Testis (tissue), 3 donors: ENCODE results near the gene GNAO1. TPM values are rescaled to one million over a fixed set of nuclear protein-coding genes. Genes with fewer than 3 reads are reported as not detected.

Experiments
- DNase-seq: peaks from one replicate; pipeline ENCODE4 v3.0.0-alpha.2; 2019
- H3K27ac ChIP-seq, 2 donors: fragments of 200-600 bp; sonication (generic); one replicate each; pipeline ENCODE4 v1.5.1; 2019
- H3K27me3 ChIP-seq: fragments of 200-600 bp; sonication (generic); one replicate; pipeline ENCODE4 v1.5.1; 2019
- H3K36me3 ChIP-seq: fragments of 200-600 bp; sonication (generic); one replicate; pipeline ENCODE4 v1.5.1; 2017; ENCODE audit warnings: low read depth; ENCODE audit errors: missing control alignments
- H3K4me1 ChIP-seq: fragments of 200-600 bp; sonication (generic); one replicate; pipeline ENCODE4 v1.5.1; 2019
- H3K4me3 ChIP-seq, 2 donors: fragments of 200-600 bp; sonication (generic); one replicate each; pipeline ENCODE4 v1.5.1; 2017 to 2019
- H3K9me3 ChIP-seq: fragments of 200-600 bp; sonication (generic); one replicate; pipeline ENCODE4 v1.5.1; 2017
- POLR2A ChIP-seq: fragments of 450-650 bp; IDR thresholded peaks from one replicate; pipeline ENCODE4 v1.6.1; 2017; ENCODE audit warnings: antibody characterized with exemption, mild to moderate bottlenecking, moderate library complexity
- WGBS, 2 donors: methylation state at CpG; one replicate each; pipeline ENCODE4 v1.1.5; 2018; 5-methylcytosine and 5-hydroxymethylcytosine counted together
- intact Hi-C: fragments of 100-400 bp; cut with DNase I; formaldehyde crosslinking; loops from one replicate; pipeline ENCODE4 v1.15.1; 2023; ENCODE audit warnings: low total_unique reads
- polyA plus RNA-seq: library from polyadenylated mRNA; stranded (reverse); fragments of 350-450 nt; fragmentation: Illumina TruSeq; extraction: RNeasy Lipid Tissue Mini Kit (QIAGEN cat#74804); gene quantifications from one replicate; pipeline ENCODE4 v1.2.3, GENCODE V29; 2014; ENCODE audit warnings: low read depth, low replicate concordance; ENCODE audit not compliant: insufficient read depth
- total RNA-seq, 2 donors: library from RNA; depleted of rRNA; stranded (reverse); fragments of >200 nt; gene quantifications; one replicate each; pipeline ENCODE4 v1.2.3, GENCODE V29; 2016
- TF ChIP-seq, protein P1 (sequence below), 3 experiments: fragments of 450-650 bp in 2 of 3; fragments of 200-600 bp in 1 of 3; sonication (generic) in 1 of 3; IDR thresholded peaks; one replicate each; pipeline ENCODE4 v1.5.1; 2016 to 2019; ENCODE audit warnings: antibody characterized with exemption in 3 of 3, mild to moderate bottlenecking in 2 of 3, moderate library complexity in 1 of 3

Gene GNAO1
- total and polyA plus RNA-seq, 3 donors from 2014 or later = 28.6 to 37.1 (median 33.3) TPM

DNA sequence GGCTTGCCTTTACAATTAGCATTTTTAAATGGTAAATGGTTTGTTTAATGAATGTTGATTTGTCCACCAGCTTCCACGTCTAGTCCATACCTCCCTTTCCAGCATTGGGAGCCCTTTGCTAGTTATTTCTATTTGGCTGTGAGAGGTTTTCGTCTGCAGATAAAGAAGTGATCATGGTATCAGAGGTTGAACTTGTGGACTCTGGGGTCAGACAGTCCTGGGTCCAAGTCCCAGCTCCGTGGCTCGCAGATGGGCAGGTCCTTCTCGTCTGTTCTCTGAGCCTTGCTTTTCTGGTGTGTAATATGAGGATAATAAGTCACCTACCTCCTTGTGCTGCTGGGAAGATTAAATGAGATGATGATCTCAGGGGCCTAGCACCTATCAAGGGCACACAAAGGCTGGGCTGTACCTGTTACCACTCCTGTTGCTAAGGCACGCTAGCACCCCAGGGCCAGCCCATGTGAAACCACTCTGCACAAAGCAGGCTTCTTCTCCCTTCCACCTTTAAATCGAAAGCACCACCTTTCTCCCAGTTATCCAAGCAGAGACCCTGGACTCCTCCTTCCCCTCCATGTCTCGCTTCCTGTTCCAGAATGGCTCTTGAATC, 103.9 kb downstream of the GNAO1 start:
- WGBS, 2 donors = 83 to 86% methylated on average over 8 of the region's 8 CpGs
- no peak for DNase-seq
- Histone ChIP-seq H3K27me3 (no peaks in the 10 kb centered on the region), H3K36me3 (no peaks in the 10 kb centered on the region), H3K4me1 (peaks cover 11% of the 10 kb centered on the region), H3K27ac (no peak overlapping the region), H3K4me3 (no peak overlapping the region), H3K9me3 (no peaks in the 10 kb centered on the region)
- intact Hi-C loops = no loop called here
- no peak for TF ChIP-seq POLR2A
- TF ChIP-seq, protein P1, sequence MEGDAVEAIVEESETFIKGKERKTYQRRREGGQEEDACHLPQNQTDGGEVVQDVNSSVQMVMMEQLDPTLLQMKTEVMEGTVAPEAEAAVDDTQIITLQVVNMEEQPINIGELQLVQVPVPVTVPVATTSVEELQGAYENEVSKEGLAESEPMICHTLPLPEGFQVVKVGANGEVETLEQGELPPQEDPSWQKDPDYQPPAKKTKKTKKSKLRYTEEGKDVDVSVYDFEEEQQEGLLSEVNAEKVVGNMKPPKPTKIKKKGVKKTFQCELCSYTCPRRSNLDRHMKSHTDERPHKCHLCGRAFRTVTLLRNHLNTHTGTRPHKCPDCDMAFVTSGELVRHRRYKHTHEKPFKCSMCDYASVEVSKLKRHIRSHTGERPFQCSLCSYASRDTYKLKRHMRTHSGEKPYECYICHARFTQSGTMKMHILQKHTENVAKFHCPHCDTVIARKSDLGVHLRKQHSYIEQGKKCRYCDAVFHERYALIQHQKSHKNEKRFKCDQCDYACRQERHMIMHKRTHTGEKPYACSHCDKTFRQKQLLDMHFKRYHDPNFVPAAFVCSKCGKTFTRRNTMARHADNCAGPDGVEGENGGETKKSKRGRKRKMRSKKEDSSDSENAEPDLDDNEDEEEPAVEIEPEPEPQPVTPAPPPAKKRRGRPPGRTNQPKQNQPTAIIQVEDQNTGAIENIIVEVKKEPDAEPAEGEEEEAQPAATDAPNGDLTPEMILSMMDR (IDR thresholded peaks at IDR 0.05) = no peak

DNA sequence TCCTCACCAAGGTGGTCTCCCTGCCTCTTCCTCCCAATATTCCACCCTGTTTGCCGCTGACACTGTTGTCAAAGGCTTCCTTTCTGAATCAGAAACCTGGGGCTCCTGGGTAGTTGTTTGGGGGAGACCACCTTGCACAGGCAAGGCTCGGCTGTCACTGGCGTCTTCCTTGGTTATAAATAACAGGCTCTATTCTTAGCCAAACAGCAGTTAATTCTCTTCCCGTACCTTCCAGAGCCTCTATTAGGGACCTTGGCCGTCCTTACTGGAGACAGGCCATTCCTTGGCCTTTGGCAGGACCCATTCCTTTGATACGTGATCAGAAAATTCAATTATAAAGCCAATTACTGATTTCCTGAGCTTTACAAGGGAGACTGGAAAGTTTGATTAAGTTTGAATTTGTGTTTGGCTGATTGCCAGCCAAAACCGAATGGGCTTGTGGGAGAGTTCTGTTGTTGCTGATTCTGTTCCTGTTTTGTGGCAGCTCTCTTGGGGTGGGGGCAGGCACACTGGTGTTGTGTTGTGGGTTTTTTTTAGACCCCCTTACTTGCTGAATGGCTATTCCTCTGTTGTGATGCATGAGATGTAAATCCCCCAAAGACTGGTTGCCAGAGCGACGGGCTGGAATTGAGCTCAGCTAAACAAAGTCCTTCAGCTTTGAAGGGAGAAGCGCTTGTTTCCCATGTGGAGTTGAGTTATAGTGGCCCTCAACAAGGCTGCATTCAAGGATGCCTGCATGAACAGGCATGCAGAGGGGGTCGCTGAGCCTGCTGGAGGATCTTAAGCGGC, 104.6 kb downstream of the GNAO1 start:
- no peak for DNase-seq

DNA sequence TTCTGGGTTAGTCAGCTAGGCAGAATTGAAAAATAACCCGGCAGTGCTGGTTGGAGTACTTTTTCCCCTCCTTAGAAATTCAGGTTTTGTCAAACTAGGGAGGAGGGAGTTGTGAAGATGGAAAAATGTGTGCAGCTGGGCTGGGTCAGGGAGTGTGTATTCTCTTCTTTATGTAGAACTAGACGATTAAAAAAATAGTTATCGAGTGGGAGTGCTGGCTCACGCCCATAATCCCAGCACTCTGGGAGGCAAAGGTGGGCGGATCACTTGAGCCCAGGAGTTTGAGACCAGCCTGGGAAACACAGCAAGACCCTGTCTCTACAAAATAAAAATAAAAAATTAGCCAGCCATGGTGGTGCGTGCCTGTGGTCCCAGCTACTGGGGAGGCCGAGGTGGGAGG, 106.4 kb downstream of the GNAO1 start:
- H3K27ac ChIP-seq = no peak overlapping the region
- no peaks in the 10 kb centered on the region for H3K36me3 ChIP-seq
- DNase-seq = no peak
- H3K9me3 ChIP-seq = no peaks in the 10 kb centered on the region
- WGBS, 2 donors = 70 to 76% methylated on average over 7 of the region's 7 CpGs
- H3K4me1 ChIP-seq = peaks cover 11% of the 10 kb centered on the region
- TF ChIP-seq, protein P1 (IDR thresholded peaks at IDR 0.05) = no peak
- no peak for TF ChIP-seq POLR2A
- H3K4me3 ChIP-seq = no peak overlapping the region
- no peaks in the 10 kb centered on the region for H3K27me3 ChIP-seq
- intact Hi-C loops = no loop called here

More for the DNA sequence above, 104.6 kb downstream of the GNAO1 start:
- H3K4me1 ChIP-seq = peaks cover 11% of the 10 kb centered on the region
- no peak overlapping the region for H3K4me3 ChIP-seq
- H3K9me3 ChIP-seq = no peaks in the 10 kb centered on the region
- TF ChIP-seq, protein P1 (IDR thresholded peaks at IDR 0.05) = no peak
- no peak for TF ChIP-seq POLR2A
- H3K36me3 ChIP-seq = no peaks in the 10 kb centered on the region
- WGBS, 2 donors = 63 to 72% methylated on average over 10 to 12 of the region's 12 CpGs
- H3K27ac ChIP-seq = no peak overlapping the region
- intact Hi-C loops = no loop called here
- no peaks in the 10 kb centered on the region for H3K27me3 ChIP-seq

DNA sequence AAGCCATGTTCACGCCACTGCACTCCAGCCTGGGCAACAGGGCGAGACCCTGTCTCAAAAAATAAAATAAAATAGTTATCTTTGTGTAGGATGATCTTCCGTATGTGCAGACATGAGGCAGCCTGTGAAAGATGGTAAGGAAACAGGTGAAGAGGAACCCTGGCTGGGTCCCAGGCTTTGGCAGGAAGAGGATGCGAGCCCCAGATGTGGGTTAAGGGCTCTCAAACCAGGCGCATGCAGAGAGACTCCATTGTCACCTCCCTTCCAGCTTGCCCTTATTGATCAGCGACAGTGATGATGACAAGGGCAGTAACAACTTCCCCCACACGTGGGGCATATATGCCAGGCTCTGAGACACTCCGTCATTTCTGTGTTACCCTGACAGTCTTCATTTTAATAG, 106.8 kb downstream of the GNAO1 start:
- H3K9me3 ChIP-seq = no peaks in the 10 kb centered on the region
- H3K4me1 ChIP-seq = peaks cover 11% of the 10 kb centered on the region
- TF ChIP-seq POLR2A = no peak
- TF ChIP-seq, protein P1 (IDR thresholded peaks at IDR 0.05) = no peak
- intact Hi-C loops = no loop called here
- DNase-seq = no peak
- H3K27ac ChIP-seq = no peak overlapping the region
- H3K36me3 ChIP-seq = no peaks in the 10 kb centered on the region
- WGBS, 2 donors = 92 to 95% methylated on average over 8 of the region's 8 CpGs
- H3K27me3 ChIP-seq = no peaks in the 10 kb centered on the region
- H3K4me3 ChIP-seq = no peak overlapping the region
